Activated CD4-positive, alpha-beta T cell treated with anti-CD3 and anti-CD28 coated beads, Interleukin-2, amount 50 U/mL, for 1 hour (primary cell): ENCODE measurements around the gene GPHN.
"Not testable (repeated sequence)": the region's sequence is repeated elsewhere in the genome, so short reads cannot be mapped to it uniquely, and the experiment has no call there.

ENCODE experiments used
- DNase-seq: peaks from one replicate; pipeline ENCODE4 v3.0.0-alpha.2; 2020

GPHN gene

DNA sequence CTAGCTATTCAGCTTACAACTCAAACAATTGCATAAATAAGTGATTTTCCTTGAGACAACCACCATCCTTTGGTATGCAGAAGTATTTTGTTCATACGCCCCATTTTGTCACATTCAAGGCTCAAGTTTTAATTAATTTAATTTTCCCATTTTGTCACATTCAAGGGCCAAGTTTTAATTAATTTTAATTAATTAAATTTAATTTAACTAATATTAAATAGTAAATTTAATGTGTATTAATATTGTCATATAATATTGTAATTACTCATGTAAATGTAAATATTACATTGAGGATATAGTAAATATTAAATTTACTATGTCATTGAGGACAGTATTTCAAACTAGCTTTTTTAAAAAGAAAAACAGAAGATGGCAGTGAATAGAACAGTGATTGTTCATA lies 464.5 kb downstream of the GPHN start:
- DNase-seq, result no peak

DNA sequence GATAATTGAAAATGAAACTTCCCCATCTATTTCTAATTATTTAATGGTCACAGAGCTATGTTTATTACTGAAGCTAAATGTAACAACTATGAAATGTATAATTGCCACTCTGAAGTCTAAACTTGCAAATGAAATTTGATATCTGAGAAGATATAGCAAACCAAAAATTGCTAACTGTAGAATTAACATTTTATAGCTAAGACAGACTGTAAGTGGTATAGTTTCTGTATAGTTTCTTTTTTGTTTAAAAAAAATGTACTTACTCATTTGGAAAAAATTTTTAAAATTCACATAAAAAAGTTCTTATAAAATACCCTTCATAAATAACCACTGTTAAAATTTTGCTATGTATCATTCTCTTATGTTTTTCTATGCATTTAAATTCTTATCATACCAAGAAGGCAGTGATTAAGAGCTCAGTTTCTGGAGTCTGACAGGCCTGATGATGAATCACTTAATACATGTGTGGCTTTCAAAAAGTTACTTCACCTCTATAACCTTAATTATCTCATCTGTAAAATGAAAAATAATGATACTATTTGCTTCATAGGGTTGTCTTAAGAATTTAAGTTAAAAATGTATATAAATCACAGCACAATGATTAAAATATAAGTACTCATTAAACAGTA lies 466.6 kb downstream of the GPHN start:
- DNase-seq, result no peak

- DNase-seq, result no peak
Measured at GRCh38 chr14:66975251-66975650, 467.3 kb downstream of the GPHN start.

GRCh38 chr14:66979101-66979974 lies 471.4 kb downstream of the GPHN start:
- no peak for DNase-seq

DNA sequence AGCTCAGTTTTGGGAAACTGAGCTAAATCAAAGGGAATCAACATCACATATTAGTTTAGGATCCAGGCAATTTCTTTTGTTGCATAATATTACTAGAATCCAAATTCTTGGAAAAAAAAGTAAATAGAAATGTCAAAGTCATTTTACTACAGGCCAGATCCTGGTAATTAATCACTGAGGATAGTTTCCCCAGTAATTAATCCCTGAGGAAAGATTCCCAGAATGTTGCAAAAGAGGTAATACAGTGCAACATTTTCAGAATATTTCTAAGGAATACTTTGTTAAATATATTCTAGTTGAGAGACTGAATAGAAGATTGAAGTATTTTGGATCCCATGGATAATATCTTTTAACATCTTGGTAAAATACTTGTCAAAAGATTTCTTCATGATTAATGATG lies 474.3 kb downstream of the GPHN start:
- DNase-seq, result no peak

- no peak for DNase-seq
Measured at GRCh38 chr14:66992776-66993175, 484.8 kb downstream of the GPHN start.

GRCh38 chr14:66993512-66993911 lies 485.6 kb downstream of the GPHN start:
- no peak for DNase-seq

- no peak for DNase-seq
Measured at GRCh38 chr14:66998013-66998412, 490.1 kb downstream of the GPHN start.

- no peak for DNase-seq
Measured at GRCh38 chr14:66999978-67000377, 492.0 kb downstream of the GPHN start.

- DNase-seq, result no peak
Measured at GRCh38 chr14:67002994-67003753, 495.2 kb downstream of the GPHN start.

GRCh38 chr14:67004521-67004920 lies 496.6 kb downstream of the GPHN start:
- DNase-seq, result no peak

DNA sequence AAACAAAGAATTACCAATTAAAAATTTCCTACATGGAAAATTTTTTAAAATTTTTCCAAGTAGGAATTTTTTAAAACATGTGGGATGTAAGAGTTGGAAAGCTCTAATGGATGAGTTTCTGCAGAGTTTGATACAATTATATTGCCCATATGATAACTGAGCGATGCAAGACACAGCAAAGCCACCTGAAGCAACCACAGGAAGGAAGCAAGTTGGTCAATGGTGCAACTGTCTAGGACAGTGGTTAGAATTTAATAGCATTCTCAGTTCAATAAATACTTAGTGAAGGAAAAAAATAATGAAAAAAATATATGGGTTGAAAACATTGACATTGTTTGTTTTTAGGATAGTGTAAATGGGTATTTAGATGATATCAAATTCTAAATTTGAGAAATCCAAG lies 502.7 kb downstream of the GPHN start:
- no peak for DNase-seq

GRCh38 chr14:67016856-67017255 lies 508.9 kb downstream of the GPHN start:
- DNase-seq, result no peak

- no peak for DNase-seq
Measured at GRCh38 chr14:67018720-67019119, 510.8 kb downstream of the GPHN start.

GRCh38 chr14:67019796-67020195 lies 511.8 kb downstream of the GPHN start:
- DNase-seq, result no peak

GRCh38 chr14:67031920-67032774 lies 524.2 kb downstream of the GPHN start:
- no peak for DNase-seq

DNA sequence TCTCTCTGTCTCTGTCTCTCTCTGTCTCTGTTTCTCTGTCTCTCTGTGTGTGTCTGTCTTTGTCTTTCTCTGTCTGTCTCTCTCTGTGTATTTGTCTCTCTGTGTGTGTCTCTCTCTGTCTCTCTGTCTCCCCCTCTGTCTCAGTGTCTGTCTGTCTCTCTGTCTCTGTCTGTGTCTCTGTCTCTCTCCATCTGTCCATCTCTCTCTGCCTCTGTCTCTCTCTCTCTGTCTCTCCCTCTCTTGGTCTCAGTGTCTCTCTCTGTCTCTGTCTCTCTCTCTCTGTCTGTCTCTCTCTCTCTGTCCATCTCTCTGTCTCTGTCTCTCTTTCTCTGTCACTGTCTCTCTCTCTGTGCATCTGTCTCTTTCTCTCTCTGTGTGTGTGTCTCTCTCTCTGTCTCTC lies 537.5 kb downstream of the GPHN start:
- no peak for DNase-seq

GRCh38 chr14:67050896-67051295 lies 542.9 kb downstream of the GPHN start:
- no peak for DNase-seq

DNA sequence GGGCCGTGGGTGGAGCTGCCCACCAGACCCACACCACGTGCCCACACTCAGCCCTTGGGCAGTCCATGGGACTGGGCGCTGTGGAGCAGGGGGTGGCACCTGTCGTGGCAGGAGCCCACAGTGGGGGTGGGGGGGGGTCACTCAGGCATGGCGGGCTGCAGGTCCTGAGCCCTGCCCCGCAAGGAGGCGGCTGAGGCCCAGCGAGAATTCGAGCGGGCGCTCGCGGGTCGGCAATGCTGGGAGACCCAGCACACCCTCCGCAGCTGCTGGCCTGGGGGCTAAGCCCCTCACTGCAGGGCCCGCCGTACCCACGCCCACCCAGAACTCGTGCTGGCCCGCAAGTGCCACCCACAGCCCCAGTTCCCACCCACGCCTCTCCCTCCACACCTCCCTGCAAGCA lies 548.7 kb downstream of the GPHN start:
- no peak for DNase-seq

DNA sequence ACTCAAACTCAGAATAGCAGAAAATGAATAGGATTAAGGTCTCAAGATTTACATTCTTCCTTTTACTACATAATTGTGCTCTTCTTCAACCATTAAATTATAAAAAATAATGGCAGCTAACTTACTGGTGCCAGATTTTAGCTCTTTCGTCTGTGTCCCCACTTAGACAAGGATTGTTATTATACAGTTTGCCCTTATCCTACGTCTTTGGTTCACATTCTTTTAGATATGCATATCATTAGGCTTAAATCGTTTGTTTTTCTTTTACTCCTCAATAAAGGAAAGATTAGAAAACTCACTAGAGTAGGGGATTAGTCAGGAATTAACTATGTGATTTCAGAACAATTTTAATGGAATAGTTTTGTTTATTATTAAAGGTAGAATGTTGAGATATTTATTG lies 551.6 kb downstream of the GPHN start:
- no peak for DNase-seq

GRCh38 chr14:67060546-67060945 lies 552.6 kb downstream of the GPHN start:
- no peak for DNase-seq

DNA sequence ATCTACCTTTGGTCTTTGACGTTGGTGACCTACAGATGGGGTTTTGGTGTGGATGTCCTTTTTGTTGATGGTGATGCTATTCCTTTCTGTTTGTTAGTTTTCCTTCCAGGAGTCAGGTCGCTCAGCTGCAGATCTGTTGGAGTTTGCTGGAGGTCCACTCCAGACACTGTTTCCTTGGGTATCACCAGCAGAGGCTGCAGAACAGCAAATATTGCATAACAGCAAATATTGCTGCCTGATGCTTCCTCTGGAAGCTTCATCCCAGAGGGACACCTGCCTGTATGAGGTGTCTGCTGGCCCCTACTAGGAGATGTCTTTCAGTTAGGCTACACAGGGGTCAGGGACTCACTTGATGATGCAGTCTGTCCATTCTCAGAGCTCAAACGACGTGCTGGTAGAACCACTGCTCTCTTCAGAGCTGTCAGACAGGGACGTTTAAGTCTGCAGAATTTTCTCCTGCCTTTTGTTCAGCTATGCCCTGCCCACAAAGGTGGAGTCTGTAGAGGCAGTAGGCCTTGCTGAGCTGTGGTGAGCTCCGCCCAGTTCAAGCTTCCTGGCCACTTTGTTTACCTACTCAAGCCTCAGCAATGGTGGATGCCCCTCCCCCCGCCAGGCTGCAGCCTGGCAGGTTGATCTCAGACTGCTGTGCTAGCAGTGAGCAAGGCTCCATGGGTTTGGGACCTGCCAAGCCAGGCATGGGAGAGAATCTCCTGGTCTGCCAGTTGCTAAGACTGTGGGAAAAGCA lies 559.3 kb downstream of the GPHN start:
- not testable (repeated sequence) for DNase-seq
